Lower leg skin (tissue), 3 donors: ENCODE data around the gene MSI1.

Experiments
- CTCF ChIP-seq, 3 donors: fragments of 450-650 bp; IDR thresholded peaks; one replicate each; pipeline ENCODE4 v1.5.1; 2016; ENCODE audit warnings: antibody characterized with exemption in 3 of 3, mild to moderate bottlenecking in 3 of 3, moderate library complexity in 2 of 3
- POLR2A ChIP-seq, 2 donors: fragments of 450-650 bp; IDR thresholded peaks; one replicate each; pipeline ENCODE4 v1.6.1; 2016 to 2017; ENCODE audit warnings: antibody characterized with exemption in 2 of 2, mild to moderate bottlenecking in 1 of 2, moderate library complexity in 1 of 2

- TF ChIP-seq CTCF (IDR thresholded peaks at IDR 0.05) (no peak), POLR2A (IDR thresholded peaks at IDR 0.05) (no peak)
Measured at GRCh38 chr12:120362516-120363273, 6.3 kb downstream of the MSI1 start.
